Activated CD4-positive, alpha-beta memory T cell treated with anti-CD3 and anti-CD28 coated beads, Interleukin-2, amount 10 ng/mL, durations not matched to agents 7 days and 5 days (primary cell): ENCODE measurements around the gene SLC36A4. TPM values are rescaled to one million over a fixed set of nuclear protein-coding genes. Genes with fewer than 3 reads are reported as not detected.
"Not testable (repeated sequence)": the region's sequence is repeated elsewhere in the genome, so short reads cannot be mapped to it uniquely, and the experiment has no call there.

Experiments used
- CTCF ChIA-PET: fragments of 350-600 bp; sonication (Branson Sonifier 250); formaldehyde crosslinking; loops from one replicate; lab custom pipeline; 2021; ENCODE audit warnings: antibody characterized with exemption, inconsistent platforms; lab: Charles Lee
- POLR2A ChIA-PET: fragments of 350-600 bp; sonication (Branson Sonifier 250); formaldehyde crosslinking; loops from one replicate; lab custom pipeline; 2021; ENCODE audit warnings: antibody characterized with exemption; lab: Charles Lee
- DNase-seq: peaks from one replicate; pipeline ENCODE4 v3.0.0-alpha.2; 2020
- H3K27ac Mint-ChIP-seq: one replicate; pipeline ENCODE4 v1.8.0; 2021; ENCODE audit warnings: mild to moderate bottlenecking, mixed read lengths
- H3K27me3 Mint-ChIP-seq: one replicate; pipeline ENCODE4 v1.8.0; 2021; ENCODE audit warnings: mixed read lengths
- H3K36me3 Mint-ChIP-seq: one replicate; pipeline ENCODE4 v1.8.0; 2021; ENCODE audit warnings: low read depth, mixed read lengths
- H3K4me1 Mint-ChIP-seq: one replicate; pipeline ENCODE4 v1.8.0; 2021; ENCODE audit warnings: mixed read lengths
- H3K4me3 Mint-ChIP-seq: one replicate; pipeline ENCODE4 v1.8.0; 2021; ENCODE audit warnings: mild to moderate bottlenecking, mixed read lengths
- H3K9me3 Mint-ChIP-seq: one replicate; pipeline ENCODE4 v1.8.0; 2021; ENCODE audit warnings: mixed read lengths
- total RNA-seq, 2 experiments: library from RNA; stranded (reverse); gene quantifications; one replicate each; pipeline ENCODE4 v1.2.3, GENCODE V29; 2021

The SLC36A4 gene
- total RNA-seq = 10 to 100 TPM; 10.7 to 13.5 TPM

DNA sequence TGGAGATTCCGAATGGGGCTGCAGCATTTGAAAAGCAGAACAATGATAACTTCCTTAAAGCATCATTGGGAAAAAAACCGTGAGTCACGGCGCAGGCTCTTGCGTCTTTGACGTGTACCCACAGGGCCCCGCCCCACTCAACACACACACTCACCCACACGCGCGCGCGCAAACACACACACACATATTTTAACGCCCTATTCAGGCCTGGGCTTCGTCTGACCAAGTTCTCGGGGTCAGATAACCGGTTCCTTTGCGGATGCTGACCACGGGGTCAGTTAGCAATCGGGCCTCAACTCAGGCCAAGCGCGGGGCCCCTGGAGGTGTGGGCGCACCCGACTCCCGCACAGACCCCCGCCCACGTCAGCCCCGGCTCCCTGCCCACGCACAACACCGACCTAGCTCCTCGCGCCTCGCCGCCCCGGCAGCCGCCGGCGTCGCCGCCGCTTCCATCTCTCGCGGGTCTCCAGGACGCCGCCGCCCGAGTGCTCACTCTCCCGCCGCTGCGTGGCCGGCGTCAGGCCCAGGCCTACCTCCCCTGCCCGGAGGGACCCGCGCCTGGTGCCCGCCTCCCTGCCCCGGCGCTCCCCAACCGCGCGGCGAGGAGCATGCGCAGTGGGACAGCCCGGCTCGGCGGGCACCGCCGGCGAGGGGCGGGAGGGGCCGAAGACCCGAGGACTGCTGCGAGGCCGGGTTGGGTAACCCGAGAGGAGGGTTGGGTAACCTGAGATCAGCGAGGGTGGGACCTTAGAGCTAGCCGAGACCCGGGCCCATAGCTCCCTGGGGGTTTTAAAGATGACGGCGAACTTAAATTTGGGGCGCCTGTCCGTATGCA is at the start of gene SLC36A4:
Gene SLC36A4 (minus strand): TSS at position 612 of the 835 bp plus-strand sequence. CDS start 159 bp downstream, at position 453.
- DNase-seq = peak; percentile 88
- H3K36me3 Mint-ChIP-seq = no peaks in the 10 kb centered on the region
- H3K4me1 Mint-ChIP-seq = peaks cover 23% of the 10 kb centered on the region
- peak within 1 kb of the TSS; percentile 87 for H3K4me3 Mint-ChIP-seq
- H3K27ac Mint-ChIP-seq = peak within 1 kb of the TSS; percentile 83
- ChIA-PET CTCF (interaction anchor here (0.9 to 1.9 kb wide), 2 partner anchors 255 to 455 kb away, joined by 3 to 4 read pairs; no protein-coding TSS in a partner anchor), POLR2A (interaction anchor here (0.7 to 2.9 kb wide), 9 partner anchors 9 to 1297 kb away, joined by 3 to 12 read pairs (median 4); partner anchors contain the start of genes C11orf54, CEP295, MED17 and TAF1D)
- H3K9me3 Mint-ChIP-seq = no peaks in the 10 kb centered on the region
- H3K27me3 Mint-ChIP-seq = peaks cover 9% of the 10 kb centered on the region

DNA sequence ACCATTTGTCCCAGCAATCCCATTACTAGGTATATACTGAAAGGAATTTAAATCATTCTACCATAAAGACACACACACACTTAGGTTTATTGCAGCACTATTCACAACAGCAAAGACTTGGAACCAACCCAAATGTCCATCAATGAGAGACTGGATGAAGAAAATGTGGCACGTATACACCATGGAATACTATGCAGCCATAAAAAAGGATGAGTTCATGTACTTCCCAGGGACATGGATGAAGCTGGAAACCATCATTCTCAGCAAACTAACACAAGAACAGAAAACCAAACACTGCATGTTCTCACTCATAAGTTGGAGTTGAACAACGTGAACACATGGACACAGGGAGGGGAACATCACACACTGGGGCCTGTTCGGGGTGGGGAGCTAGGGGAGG is 49.0 kb upstream of the SLC36A4 start:
- POLR2A ChIA-PET, H3K9me3 Mint-ChIP-seq, H3K27me3 Mint-ChIP-seq, DNase-seq, H3K4me1 Mint-ChIP-seq, H3K36me3 Mint-ChIP-seq, H3K27ac Mint-ChIP-seq, CTCF ChIA-PET, H3K4me3 Mint-ChIP-seq: not testable (repeated sequence)

DNA sequence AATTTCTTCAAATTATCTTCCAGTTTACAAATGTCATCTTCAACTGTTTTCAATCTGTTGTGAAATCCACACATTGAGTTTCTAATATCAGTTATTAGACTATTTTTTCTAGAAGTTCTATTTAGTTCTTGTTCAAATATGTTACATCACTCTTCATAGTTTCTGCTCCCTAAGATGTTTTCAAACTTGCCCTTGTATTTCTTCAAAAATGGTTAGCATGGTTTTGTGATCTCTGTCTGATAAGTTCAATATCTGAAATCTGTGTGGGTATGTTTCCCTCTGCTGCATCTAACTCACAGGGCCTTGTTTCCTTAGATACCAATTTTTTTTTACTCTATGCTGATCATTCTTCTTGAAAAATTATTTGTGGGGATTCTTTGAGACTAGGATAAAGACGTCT is 46.2 kb upstream of the SLC36A4 start:
- CTCF ChIA-PET = no interaction called here
- no peaks in the 10 kb centered on the region for H3K36me3 Mint-ChIP-seq
- POLR2A ChIA-PET = no interaction called here
- H3K27ac Mint-ChIP-seq = no peak overlapping the region
- no peak overlapping the region for H3K4me3 Mint-ChIP-seq
- H3K4me1 Mint-ChIP-seq = no peaks in the 10 kb centered on the region
- no peaks in the 10 kb centered on the region for H3K9me3 Mint-ChIP-seq
- peaks cover 14% of the 10 kb centered on the region for H3K27me3 Mint-ChIP-seq
- no peak for DNase-seq

GRCh38 chr11:93239966-93240365 is 42.2 kb upstream of the SLC36A4 start:
- DNase-seq = no peak
- no peaks in the 10 kb centered on the region for H3K36me3 Mint-ChIP-seq
- no peak overlapping the region for H3K27ac Mint-ChIP-seq
- H3K9me3 Mint-ChIP-seq = no peaks in the 10 kb centered on the region
- ChIA-PET CTCF (no interaction called here), POLR2A (no interaction called here)
- H3K4me1 Mint-ChIP-seq = no peaks in the 10 kb centered on the region
- H3K4me3 Mint-ChIP-seq = no peak overlapping the region
- peaks cover 23% of the 10 kb centered on the region for H3K27me3 Mint-ChIP-seq

DNA sequence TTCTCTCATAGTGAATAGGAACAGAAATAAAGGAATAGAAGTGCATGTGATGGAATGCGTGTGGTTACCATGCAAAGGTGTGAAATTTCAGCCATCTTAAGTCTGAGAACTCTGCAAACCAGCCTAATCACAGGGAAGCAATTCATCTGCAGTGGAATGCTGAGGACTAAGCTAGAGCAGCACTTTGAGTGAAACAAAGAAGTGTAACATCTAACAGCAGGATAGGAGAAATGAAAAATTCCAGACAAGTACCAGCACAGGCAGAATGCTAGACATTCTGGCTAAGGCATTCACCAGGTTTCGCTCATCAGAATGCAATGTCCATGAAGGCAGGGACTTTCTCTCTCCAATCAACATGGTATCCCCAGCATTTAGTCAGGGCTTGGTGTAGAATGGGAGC is 41.2 kb upstream of the SLC36A4 start:
- Mint-ChIP-seq H3K36me3 (no peaks in the 10 kb centered on the region), H3K27me3 (peaks cover 23% of the 10 kb centered on the region), H3K4me3 (no peak overlapping the region), H3K27ac (no peak overlapping the region), H3K4me1 (no peaks in the 10 kb centered on the region), H3K9me3 (no peaks in the 10 kb centered on the region)
- no peak for DNase-seq
- ChIA-PET CTCF (interaction anchor here (1.7 kb wide), 1 partner anchor 303 kb away, joined by 6 read pairs; no protein-coding TSS in a partner anchor), POLR2A (no interaction called here)

GRCh38 chr11:93236741-93237675 is 39.2 kb upstream of the SLC36A4 start:
- peaks cover 23% of the 10 kb centered on the region for H3K27me3 Mint-ChIP-seq
- no peaks in the 10 kb centered on the region for H3K36me3 Mint-ChIP-seq
- H3K4me1 Mint-ChIP-seq = no peaks in the 10 kb centered on the region
- H3K4me3 Mint-ChIP-seq = no peak overlapping the region
- POLR2A ChIA-PET = interaction anchor here (1.1 kb wide), 1 partner anchor 305 kb away, joined by 3 read pairs; no protein-coding TSS in a partner anchor
- no peak overlapping the region for H3K27ac Mint-ChIP-seq
- no peaks in the 10 kb centered on the region for H3K9me3 Mint-ChIP-seq
- CTCF ChIA-PET = interaction anchor here (0.6 to 3.5 kb wide), 10 partner anchors 9 to 416 kb away, joined by 3 to 42 read pairs (median 4); no protein-coding TSS in a partner anchor
- DNase-seq = peak; percentile 29

DNA sequence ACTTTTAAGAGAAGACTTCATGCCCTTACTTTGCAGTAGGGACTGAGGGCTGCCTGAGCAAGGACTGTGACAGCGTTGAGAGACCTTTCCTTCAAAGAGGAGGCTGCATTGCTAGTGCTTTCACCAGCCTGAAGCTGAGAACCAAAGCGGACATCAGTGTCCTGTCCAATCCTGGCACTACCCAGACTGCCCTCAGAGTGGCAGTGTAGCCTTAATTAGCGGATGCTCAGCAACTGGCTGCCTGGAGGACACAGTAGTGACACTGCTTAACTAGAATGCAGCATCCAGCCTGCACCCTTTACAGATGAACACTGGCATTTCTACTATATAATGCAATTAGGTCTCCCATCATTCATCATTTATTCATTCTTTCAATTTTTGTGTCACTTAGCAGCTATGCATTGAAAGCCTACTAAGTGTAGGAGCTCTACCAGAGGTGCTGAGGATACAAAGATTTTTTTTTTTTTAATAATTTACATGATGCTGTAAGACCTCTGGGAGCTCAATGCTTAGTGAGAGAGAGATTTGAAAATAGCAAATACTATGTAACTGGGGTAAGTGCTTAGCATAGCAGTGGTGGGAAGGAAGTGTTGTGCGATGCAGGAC is 36.9 kb upstream of the SLC36A4 start:
- CTCF ChIA-PET = interaction anchor here (0.8 to 3.5 kb wide), 18 partner anchors 9 to 504 kb away, joined by 3 to 42 read pairs (median 5); no protein-coding TSS in a partner anchor
- POLR2A ChIA-PET = interaction anchor here (0.7 to 0.8 kb wide), 2 partner anchors 70 to 549 kb away, joined by 3 to 4 read pairs; partner anchors contain the start of gene MED17
- Mint-ChIP-seq H3K4me1 (no peaks in the 10 kb centered on the region), H3K27ac (no peak overlapping the region), H3K36me3 (no peaks in the 10 kb centered on the region), H3K27me3 (peaks cover 18% of the 10 kb centered on the region), H3K9me3 (no peaks in the 10 kb centered on the region), H3K4me3 (no peak overlapping the region)
- DNase-seq = peak; percentile 79

GRCh38 chr11:93229876-93230275 is 32.1 kb upstream of the SLC36A4 start:
- ChIA-PET POLR2A (no interaction called here), CTCF (interaction anchor here (0.7 kb wide), 1 partner anchor 1079 kb away, joined by 3 read pairs; no protein-coding TSS in a partner anchor)
- no peaks in the 10 kb centered on the region for H3K27me3 Mint-ChIP-seq
- no peak overlapping the region for H3K4me3 Mint-ChIP-seq
- H3K27ac Mint-ChIP-seq = no peak overlapping the region
- no peak for DNase-seq
- H3K36me3 Mint-ChIP-seq = no peaks in the 10 kb centered on the region
- H3K4me1 Mint-ChIP-seq = no peaks in the 10 kb centered on the region
- no peaks in the 10 kb centered on the region for H3K9me3 Mint-ChIP-seq

DNA sequence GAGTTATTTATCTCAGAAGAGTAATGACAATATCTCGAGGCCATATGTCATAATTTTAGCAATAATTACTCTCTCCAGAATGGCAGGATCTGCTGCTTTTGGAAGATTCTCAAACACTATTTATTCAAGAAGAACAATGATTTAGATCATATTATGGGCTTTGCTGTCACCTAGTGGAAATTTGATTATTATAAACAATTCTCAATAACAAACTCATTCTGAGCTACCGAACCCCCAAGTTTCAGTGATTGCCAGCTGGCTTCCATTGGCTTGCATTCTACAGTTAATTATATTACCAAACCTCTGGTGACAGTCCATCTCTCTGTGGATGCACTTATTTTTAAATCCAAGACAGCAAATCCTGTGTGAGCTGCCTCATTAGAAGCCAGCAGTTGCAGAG is 27.9 kb upstream of the SLC36A4 start:
- Mint-ChIP-seq H3K27me3 (peaks cover 7% of the 10 kb centered on the region), H3K27ac (no peak overlapping the region), H3K36me3 (no peaks in the 10 kb centered on the region), H3K9me3 (no peaks in the 10 kb centered on the region), H3K4me3 (no peak overlapping the region), H3K4me1 (no peaks in the 10 kb centered on the region)
- CTCF ChIA-PET = interaction anchor here (2.0 to 3.6 kb wide), 2 partner anchors 8 to 284 kb away, joined by 5 to 24 read pairs; no protein-coding TSS in a partner anchor
- DNase-seq = no peak
- POLR2A ChIA-PET = no interaction called here

DNA sequence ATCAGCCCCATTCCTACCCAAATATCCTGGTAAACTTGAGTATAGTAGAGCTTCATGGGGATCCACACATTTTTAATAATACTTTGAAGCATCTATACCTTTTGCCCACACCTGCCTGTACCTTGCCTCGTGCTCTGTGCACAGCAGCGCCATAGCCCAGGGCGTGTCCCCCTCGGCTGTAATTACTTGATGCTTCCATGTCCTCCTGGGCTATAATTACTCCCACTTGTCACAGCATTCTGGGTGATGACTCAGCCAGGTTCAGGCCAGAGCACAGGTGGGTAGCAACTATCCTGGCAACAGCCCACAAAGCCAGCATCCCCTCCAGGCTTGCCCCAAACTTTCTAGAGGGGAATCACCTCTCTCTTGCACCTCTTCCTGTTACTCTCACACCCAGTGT is 23.7 kb upstream of the SLC36A4 start:
- Mint-ChIP-seq H3K36me3 (no peaks in the 10 kb centered on the region), H3K27me3 (peaks cover 15% of the 10 kb centered on the region), H3K9me3 (no peaks in the 10 kb centered on the region), H3K27ac (no peak overlapping the region), H3K4me1 (no peaks in the 10 kb centered on the region), H3K4me3 (no peak overlapping the region)
- CTCF ChIA-PET = no interaction called here
- POLR2A ChIA-PET = no interaction called here
- no peak for DNase-seq

- no peak overlapping the region for H3K4me3 Mint-ChIP-seq
- no peaks in the 10 kb centered on the region for H3K9me3 Mint-ChIP-seq
- H3K36me3 Mint-ChIP-seq = no peaks in the 10 kb centered on the region
- peaks cover 15% of the 10 kb centered on the region for H3K27me3 Mint-ChIP-seq
- ChIA-PET POLR2A (no interaction called here), CTCF (no interaction called here)
- DNase-seq = no peak
- no peak overlapping the region for H3K27ac Mint-ChIP-seq
- H3K4me1 Mint-ChIP-seq = no peaks in the 10 kb centered on the region
These were observed 22.3 kb upstream of the SLC36A4 start for GRCh38 chr11:93220078-93220477.

DNA sequence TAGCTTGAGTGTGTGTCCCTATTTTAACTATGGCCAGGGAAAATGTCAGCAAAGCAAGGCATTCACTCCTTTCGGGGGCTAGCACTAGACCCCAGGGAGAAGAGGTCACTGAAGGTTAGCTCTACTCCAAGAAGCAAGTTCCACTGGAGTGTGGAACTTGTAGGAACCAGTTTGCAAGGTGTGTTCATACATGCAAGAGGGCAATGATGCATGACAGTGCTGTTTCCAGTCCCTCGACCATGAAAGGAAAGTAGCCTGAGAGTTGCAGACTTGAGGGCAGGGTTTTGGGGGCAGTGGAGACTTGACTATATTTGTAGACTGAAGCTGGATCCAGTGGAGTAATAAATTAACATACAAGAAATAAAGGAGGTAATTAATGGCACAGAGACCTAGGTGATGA is 21.6 kb upstream of the SLC36A4 start:
- Mint-ChIP-seq H3K4me1 (no peaks in the 10 kb centered on the region), H3K27ac (no peak overlapping the region), H3K36me3 (no peaks in the 10 kb centered on the region), H3K9me3 (no peaks in the 10 kb centered on the region), H3K27me3 (peaks cover 15% of the 10 kb centered on the region), H3K4me3 (no peak overlapping the region)
- ChIA-PET POLR2A (no interaction called here), CTCF (no interaction called here)
- no peak for DNase-seq
